HG03175 (cell line): ENCODE data around the gene MRPL28.
"Not testable (repeated sequence)": the region's sequence is repeated elsewhere in the genome, so short reads cannot be mapped to it uniquely, and the experiment has no call there.

Source experiments
- ATAC-seq: cut with Tn5 transposase; IDR thresholded peaks from one replicate; pipeline ENCODE4 v1.9.1; 2021; ENCODE audit warnings: mild to moderate bottlenecking, moderate library complexity; ENCODE audit not compliant: unreplicated experiment

The MRPL28 gene

DNA sequence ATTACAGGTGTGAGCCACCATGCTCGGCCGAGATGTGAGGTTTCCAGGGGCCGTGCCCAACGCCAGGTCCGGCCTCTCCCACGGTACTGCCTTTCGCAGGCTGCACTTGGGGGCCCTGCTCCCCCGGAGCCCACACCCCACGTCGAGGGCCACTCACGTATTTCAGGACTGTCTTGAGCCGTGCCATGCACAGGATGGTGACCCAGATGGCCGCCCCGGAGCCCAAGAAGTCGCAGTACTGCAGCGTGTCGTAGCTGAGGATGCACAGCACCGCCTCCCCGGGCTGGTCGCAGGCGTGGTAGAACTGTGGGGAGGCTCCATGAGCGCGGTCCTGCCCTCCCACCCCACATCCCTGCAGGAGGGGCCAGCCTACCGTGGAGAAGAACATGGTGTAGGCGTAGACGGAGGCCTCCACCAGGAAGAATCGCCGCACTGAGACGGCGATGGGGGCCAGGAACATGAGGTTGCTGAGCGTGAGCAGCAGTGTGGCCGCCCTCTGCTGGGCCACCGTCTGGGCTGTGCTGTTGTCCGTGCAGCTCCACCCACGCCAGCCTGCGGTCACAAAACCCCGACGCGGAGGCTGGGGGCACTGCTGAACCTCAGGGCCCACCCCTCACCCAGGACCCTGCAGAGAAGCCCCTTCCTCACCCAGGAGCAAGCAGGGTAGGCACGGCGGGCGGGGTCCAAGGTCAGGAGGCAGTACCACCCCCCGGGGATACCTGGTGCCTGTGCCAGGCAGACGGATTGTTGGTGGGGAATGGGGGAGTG is 3.7 kb upstream of the MRPL28 start:
- no peak for ATAC-seq

DNA sequence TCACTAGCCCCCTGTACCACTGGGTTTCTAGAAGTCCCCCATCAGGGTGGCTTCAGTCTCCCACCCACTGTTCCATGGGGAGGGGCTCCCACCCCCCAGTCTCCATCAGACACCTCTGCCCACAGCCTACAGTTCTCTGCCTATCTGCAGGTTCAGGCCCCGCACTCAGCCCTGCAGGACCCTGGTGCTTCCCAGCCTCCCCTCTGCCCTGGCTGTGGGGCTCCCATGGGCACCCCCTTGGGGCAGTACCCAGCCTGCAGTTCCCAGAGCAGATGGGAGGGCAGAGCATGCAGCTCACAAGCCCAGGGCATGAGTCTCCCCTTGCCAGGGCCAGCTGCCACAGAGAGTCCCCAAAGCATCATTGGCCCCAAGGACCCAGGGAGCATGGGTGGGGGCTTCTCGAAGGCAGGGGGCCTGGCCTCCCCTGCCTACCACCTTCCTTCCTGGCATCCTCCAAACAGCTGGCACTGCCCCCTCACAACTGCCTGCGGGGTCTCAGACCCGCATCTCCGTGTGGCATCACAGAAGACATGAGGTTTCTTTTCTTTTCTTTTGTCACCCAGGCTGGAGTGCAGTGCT is 2.8 kb upstream of the MRPL28 start:
- ATAC-seq = no peak

DNA sequence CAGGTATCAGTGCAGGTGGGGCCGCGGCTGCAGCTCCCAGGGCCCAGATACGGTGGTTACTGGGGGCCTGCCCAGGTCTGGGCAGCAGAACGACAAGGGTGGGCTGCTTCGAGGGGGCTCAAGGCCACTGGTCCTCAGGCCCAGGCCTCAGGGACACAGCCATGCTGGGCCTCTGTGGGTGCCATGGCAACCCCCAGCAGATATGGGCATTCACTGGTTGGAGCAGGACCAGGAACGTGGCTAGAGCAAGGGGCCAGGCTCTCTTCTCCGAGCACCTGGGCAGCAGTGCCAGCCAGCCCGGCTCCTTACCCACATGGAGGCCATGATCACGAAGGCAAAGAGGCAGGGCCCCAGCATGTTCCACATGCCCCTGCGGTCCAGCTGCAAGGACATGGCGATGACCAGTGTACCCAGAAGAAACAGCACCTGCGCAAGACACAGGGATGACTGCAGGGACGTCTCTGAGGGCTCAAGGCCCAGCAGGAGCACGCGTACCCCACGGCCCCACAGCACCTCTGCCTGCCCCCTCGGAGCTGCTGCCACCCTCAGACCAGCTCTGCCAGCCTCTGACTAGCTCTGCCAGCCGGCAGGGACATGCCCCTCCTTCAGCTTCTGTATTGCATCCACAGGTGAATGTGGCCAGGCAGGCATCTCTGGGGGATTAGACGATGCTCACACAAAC is 2.1 kb upstream of the MRPL28 start:
- no peak for ATAC-seq

DNA sequence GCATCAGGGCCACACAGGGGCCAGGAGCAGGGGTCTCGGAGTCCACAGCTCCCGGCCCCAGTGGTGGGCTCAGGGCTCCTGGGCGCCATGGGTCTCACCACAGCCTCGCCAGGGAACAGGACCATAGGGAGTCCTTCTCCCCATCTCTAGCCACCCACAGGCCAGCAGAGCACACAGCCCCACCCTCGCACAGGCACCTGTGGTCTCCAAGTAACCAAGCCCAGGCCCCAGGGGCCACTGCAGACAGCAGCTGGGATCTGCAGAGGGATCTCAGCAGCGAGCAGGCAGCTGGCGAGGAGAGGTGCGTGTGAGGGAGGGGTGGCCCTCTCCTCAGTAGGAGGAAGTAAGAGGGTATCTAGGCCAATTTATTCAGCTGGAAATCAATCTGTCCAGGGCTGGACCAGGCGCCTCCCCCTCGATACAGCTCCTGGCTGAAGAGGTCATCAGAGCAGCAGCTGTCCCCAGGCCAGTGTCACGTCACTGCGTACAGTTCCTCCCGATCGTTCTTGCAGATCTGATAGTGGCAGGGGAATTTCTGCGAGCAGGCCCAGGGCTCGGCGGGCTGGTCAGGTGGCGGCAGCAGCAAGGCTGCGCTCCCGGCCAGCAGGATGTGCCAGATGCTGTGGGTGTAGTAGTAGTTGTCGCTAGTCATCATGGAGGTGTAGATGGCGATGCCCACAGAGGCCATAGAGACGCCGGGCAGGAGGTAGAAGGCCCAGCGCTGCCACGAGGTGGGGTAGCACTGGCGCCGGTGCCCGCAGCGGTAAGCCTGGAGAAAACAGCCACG is 1.4 kb upstream of the MRPL28 start:
- no peak for ATAC-seq

DNA sequence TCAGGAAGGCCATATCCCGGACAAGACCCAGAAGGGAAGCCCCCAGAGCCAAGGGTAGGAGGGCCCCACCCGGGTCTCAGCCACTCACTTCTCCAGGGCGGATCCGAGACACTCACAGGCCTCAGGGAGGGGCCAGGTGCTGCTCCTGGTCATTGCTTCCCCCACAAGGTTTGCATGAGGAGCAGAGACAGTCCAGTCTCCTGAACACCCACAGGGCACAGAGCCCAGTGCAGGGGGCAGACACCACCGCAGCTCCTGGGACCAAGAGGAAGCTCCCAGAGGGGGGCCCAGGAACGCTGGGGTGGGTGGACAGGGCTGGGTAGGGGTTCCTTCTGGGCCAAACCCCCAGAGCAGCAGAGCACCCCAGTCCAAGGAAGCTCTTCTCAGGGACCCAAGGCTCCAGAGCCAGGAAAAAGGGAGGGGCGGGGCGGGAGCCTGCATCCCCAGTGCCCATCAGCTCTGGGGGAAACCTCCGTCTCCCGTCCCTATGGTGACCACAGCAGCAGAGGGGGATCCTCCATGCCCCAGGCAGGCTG is 709 bp upstream of the MRPL28 start:
- ATAC-seq = no peak

DNA sequence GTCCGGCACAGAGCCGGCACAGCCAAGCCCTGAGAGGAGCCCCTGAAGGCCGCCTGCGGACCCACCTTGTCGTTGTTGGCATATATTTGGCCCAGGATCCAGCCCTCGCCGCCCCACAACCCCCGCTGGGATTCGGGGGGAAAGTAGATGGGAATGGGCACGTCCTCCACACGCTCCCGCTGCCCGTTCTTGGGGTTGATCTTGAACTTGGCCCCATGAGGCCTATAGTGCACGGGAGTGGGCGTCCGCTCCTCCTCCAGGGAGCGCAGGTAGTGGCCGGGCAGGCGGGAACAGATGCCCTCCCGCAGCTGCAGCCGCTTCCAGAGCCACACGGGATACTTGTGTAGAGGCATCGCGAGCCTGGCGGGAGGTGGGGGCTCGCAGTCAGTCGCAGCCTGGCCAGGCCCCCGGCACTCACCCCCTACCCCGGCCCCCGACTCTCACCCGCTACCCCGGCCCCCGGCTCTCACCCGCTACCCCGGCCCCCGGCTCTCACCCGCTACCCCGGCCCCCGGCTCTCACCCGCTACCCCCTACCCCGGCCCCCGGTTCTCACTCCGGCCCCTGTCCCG is 387 bp downstream of the MRPL28 start:
- no peak for ATAC-seq

DNA sequence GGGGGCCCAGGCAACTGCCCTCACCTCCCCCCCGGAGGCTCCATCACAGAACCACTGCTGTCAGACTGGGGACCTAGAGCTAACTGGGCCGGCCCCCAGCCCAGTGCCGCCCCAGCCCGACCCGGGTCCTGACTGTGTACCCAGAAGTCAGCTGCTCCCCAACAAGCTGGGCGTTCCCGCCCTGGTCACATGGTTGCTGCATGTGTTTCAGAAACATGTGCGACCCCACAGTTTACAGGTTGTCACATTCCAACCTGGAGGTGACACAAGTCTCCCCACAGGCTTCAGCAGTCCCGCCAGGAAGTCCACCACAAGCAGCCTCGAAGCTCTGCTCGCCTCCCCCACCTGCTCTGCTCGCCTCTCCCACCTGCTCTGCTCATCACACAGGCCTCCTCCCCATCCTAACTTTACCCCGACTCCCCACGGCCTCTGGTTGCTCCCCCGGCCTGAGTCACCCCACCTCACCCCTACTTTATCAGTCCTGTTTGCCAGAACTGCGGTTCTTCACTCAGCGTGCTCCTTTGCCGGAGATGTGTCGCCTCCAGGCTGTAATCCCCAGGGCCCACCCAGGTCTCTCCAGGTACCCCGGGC is 968 bp downstream of the MRPL28 start:
- no peak for ATAC-seq

DNA sequence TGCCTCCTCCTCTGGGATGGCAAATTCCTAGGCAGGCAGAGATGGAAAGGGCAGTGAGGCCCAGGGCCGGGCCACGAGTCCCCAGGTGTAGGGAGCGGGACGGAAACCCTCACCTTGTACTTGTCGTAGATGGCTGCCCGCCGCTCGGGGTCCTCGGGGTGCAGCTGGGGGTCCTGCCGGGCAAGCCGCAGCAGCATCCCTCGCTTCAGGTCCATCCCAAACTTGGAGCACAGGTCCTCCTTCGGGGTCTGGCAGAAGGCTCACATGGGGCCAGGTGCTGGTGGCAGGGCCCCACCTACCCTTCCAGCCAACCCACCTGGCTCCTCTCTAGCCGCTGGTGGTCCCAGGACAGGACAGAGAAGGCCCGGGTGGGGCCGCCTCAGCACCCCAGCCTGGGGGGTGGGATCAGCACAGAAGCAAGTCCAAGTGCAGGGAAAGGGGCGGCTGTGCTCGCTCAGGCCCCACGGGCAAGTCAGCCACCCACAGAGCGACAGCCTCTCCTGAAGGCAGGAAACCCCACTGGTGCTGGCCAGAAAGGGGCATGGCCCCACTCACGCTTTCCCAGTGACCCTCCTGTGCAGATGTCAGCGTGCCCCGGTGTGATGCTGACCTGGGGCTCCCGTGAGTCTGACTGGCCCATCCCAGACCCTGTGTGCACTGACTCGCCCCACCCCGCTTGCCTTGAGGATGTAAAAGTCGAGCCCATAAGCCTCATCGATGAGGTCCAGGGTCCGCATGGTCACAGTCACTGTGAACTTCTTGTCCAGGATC is 1.8 kb downstream of the MRPL28 start:
- no peak for ATAC-seq

DNA sequence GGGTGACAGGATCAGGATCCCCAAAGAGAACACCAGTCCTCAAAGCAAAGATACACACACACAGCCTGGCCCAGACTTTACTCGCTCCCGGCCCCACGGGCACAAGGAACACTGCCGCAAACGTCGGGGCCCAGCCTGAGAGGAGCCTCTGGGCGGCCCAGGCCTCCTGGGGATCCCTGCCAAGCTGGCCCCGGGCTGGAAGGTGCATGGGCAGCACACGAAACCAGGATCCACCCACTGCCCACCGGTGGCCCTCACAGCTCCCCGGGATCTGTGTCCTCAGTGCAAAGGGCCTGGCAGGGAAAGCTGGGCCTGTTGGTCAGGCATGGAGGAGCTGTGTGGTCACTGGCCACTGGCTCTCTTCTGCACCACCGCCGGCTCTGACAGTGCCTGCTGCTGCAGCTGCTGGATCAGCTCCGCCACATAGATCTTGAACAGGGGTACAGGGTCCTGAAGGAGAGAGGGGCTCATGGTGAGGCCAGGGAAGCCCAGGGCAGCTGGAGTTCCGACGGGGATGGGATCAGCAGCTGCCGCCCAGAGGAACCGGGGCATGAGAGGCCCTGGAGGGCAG is 2.9 kb downstream of the MRPL28 start:
- no peak for ATAC-seq

DNA sequence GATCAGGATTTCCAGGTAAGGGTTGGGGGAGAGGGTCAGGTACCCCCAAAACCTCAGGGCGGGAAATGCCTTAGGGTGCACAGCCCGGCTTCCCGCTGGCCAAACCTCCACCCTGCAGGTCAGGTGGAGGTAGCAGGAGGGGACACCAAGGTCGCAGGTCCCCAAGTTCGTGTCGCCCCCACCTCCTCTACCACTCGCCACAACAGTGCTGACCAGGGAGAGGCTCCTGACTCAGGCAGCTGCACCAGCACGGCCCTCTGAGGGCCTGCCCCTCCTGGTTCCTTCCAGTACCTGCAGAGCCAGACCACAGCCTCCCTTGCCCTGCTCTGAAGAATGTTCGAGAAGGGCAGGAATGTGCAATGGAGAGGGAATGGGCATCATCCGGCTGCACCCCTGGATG is 3.9 kb downstream of the MRPL28 start:
- ATAC-seq = no peak

DNA sequence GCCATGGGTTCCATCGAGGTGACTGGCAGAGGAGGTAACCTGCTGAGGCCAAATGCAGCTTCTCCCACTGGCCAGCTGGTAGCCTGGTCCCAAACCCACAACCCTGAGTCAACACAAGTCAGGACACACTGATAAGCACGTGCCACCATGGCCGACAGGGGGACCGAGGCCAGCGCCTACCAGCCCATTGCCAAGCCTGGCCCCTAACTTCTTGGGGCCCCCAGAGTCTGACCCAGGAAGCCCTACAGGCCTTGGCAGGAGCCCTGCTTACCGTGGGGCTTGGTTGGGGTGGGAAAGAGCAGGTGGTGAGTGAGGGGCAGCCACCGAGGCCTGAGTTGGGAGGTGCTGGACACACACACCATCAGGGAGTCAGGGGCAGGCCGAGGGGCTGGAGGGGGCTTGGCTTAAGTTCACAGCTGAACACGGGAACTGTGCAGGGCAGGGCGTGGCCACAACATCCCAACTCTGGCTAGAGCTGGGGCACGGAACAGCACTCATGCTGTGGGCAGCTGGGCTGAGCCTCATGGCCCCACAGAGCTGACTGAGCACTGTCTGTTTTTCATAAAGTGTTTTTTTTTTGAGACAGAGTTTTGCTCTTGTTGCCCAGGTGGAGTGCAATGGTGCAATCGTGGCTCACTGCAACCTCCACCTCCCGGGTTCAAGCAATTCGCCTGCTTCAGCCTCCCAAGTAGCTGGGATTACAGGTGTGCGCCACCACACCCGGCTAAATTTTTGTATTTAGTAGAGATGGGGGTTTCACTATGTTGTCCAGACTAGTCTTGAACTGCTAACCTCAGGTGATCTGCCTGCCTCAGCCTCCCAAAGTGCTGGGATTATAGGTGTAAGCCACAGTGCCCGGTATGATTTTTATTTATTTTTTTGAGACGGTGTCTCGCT is 5.5 kb downstream of the MRPL28 start:
- no peak for ATAC-seq

DNA sequence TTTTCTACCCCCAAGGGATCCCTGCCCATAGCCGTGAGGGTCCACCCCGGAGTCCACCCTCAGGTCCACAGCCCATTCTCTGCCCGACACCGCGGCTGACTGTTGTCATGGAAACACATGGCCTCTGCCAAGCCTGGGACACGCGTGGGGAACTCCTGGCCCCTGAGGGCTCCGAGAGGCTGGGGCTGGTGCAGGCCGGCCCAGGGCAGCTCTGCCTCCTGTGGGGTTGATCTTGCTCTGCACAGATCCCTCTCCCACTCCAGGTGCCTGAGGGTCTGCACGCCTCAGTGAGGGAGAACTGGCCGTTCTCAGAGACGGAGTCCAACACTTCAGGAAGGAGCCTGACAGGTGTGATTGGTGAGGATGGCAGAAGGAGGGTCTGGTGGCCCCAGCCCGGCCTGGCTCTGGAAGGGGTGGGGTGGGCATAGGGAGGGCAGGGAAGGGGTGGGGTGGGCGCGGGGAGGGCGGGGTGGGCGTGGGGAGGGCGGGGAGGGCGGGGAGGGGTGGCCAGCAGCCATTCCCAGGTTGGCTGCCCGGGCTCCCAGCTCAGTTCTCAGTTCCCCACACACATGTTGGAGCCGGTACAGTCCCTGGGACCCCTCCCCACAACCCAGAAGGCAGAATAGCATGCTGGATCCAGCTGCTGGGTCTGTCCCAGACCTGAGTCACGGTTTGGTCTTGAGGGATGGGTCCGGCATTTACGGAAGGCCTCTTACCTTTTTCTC is 6.4 kb downstream of the MRPL28 start:
- ATAC-seq = no peak

DNA sequence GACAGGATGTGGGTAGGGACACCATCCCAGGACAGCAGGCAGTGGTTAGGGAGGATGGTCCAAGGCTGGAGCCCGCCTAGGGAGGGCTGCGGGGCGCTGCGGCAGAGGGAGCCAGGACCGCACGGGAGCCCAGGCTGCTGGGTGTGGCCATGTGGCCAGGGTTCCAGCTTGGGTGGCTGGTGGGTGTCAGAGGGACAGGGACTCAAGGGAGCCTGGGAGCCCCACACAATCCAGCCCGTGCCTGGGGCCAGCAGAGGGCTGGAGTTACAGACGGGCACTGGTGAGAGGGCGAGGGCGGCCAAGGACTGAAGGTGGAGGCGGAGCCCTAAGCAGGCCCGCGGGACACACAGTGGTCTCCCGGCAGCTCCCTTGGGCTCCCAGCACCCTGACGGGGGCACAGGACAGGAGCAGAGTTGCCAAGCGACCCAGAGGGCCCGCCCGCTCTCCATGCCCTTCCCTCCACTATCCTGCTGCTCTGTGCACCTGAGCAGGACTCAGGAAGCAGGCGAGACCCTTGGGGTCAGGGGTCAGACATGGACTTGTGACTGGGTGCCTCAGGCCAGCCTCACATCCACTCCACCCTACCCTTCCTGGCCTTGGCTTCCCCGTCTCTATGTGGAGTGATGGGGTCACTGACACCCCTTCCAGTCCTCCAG is 7.1 kb downstream of the MRPL28 start:
- ATAC-seq = no peak

DNA sequence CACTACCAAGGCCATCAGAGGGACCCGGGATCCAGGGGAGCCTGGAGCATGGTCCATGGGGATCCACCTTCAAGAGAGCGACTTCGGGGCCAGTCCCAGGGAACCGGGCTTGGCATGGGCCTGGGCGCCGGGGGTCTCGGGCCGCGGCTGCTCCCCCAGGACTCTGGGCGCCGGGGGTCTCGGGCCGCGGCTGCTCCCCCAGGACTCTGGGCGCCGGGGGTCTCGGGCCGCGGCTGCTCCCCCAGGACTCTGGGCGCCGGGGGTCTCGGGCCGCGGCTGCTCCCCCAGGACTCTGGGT is 7.7 kb downstream of the MRPL28 start:
- not testable (repeated sequence) for ATAC-seq

DNA sequence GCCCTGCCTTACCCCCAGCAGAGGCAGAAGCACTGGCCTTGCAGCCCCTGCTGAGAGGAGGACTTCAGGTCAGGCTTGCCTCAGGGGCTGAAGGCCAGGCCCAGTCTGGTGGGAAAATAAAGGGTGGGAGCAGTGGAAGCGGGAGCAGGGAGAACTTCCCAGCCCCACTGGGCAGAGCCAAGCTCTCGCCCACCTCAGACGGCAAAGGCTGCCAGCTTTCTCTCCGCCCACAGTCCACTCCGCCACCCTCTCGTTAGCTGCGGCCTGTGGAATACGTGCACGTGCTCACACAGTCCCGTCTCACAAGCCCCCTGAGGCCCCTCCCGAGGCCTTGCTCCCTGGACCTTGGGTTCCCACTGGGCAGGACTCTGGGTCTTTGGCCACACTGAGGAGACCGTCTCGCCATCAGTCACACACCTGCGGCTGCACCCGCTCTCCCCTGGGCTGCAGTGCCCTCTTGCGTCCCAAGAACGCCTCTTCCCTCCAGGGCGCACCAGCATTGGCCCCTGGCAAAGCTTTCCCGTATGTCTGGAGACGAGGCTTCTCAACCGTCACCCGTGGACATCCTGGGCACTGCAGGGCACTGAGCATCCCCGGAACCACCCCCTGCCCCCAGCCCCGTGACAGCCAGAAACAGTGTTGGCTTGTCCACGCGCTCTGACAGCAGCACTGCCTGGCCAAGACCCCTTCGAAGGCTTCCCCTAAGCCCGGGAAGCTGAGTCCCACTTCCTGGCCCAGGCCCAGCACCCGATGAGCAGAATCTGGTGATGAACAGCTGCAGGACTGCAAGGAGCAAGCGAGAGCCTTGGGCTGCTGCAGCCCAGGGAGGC is 8.3 kb downstream of the MRPL28 start:
- ATAC-seq = peak; percentile 50

DNA sequence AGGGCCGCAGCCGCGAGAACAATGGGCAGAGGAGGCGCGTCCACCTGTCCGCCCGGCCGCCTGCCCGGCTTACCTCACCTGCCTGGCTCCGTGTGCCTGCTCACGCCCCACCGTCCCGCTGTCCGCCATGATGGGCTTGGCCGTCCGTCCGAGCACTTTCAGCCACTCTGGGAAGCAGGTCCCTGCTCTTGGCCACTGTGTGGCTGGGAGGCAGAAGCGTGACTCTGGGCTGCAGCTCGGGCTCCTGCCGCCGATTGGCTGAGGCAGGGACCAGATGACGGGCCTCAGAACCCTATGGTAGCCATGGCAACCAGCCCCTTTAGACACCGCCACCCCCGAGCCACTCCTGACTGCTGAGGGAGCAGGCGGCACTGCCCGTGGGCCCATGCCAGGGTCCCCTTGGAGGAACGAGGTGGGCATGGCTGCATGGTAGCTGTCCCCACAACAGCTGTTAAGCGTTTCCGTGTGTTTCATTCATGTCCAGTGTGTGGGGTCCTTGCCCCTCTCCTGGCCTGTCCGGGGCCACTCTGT is 8.9 kb downstream of the MRPL28 start:
- ATAC-seq = no peak
